Measurements from ENCODE around the gene APOM. TPM values are rescaled to one million over a fixed set of nuclear protein-coding genes. Genes with fewer than 3 reads are reported as not detected.

Gene APOM
- total RNA-seq, 4 donors from 2014 or later, result 2.2 to 5.5 TPM; not detected in 2

DNA sequence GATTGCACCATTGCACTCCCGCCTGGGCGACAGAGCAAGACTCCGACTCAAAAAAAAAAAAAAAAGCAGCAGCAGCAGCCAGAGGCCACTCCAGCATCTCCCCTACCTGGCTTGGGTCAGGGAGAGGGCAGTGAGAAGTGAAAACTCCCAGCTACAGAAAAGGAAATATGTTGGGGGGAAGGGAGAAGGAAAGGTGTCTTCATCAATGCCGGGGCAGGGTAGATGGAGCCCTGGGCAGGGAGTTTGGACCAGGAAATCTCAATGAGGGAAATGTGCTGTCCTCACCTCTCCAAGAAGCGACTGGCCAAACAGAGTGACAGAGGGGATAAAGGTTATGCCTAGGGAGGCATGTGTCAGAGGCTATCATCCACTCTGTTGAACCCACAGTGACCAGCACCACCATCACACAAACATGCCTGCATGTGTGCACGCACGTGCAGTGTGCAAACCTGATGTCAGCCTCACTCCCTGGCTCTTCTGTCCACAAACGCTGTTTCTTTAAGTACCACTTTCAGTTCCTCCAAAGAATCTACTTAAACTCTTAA lies 41.5 kb upstream of the APOM start:
- Histone ChIP-seq H3K27me3 (no peaks in the 10 kb centered on the region), H3K36me3 (no peaks in the 10 kb centered on the region), H3K9me3 (no peaks in the 10 kb centered on the region), H3K4me3 (no peak overlapping the region), H3K4me1 (peaks cover 0 to 20% (median 5%) of the 10 kb centered on the region in 4 donors), H3K27ac (peak overlapping the region in 3 of 4 donors; percentile 53 to 57 (median 54))
- in situ Hi-C loops (cut with MboI; ENCODE audit: low pct_ligation_motif_present in 1 of 4, low pct_unique_long_range_greater_than_20kb in 1 of 4, low sequenced_read_pairs in 3 of 4), result no loop called here
- intact Hi-C loops (cut with DNase I; ENCODE audit: low total_unique reads), result no loop called here
- WGBS, 2 donors (ENCODE audit: low coverage in 1 of 2), result 69 to 71% methylated on average over 5 to 8 of the region's 8 CpGs
- TF ChIP-seq POLR2A (IDR thresholded peaks at IDR 0.05) (no peak), POLR2AphosphoS5 (IDR thresholded peaks at IDR 0.05) (no peak), EP300 (IDR thresholded peaks at IDR 0.05; ENCODE audit: low read depth) (no peak)
- TF ChIP-seq, protein P1, sequence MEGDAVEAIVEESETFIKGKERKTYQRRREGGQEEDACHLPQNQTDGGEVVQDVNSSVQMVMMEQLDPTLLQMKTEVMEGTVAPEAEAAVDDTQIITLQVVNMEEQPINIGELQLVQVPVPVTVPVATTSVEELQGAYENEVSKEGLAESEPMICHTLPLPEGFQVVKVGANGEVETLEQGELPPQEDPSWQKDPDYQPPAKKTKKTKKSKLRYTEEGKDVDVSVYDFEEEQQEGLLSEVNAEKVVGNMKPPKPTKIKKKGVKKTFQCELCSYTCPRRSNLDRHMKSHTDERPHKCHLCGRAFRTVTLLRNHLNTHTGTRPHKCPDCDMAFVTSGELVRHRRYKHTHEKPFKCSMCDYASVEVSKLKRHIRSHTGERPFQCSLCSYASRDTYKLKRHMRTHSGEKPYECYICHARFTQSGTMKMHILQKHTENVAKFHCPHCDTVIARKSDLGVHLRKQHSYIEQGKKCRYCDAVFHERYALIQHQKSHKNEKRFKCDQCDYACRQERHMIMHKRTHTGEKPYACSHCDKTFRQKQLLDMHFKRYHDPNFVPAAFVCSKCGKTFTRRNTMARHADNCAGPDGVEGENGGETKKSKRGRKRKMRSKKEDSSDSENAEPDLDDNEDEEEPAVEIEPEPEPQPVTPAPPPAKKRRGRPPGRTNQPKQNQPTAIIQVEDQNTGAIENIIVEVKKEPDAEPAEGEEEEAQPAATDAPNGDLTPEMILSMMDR (IDR thresholded peaks at IDR 0.05), result no peak
- DNase-seq, result no peak

DNA sequence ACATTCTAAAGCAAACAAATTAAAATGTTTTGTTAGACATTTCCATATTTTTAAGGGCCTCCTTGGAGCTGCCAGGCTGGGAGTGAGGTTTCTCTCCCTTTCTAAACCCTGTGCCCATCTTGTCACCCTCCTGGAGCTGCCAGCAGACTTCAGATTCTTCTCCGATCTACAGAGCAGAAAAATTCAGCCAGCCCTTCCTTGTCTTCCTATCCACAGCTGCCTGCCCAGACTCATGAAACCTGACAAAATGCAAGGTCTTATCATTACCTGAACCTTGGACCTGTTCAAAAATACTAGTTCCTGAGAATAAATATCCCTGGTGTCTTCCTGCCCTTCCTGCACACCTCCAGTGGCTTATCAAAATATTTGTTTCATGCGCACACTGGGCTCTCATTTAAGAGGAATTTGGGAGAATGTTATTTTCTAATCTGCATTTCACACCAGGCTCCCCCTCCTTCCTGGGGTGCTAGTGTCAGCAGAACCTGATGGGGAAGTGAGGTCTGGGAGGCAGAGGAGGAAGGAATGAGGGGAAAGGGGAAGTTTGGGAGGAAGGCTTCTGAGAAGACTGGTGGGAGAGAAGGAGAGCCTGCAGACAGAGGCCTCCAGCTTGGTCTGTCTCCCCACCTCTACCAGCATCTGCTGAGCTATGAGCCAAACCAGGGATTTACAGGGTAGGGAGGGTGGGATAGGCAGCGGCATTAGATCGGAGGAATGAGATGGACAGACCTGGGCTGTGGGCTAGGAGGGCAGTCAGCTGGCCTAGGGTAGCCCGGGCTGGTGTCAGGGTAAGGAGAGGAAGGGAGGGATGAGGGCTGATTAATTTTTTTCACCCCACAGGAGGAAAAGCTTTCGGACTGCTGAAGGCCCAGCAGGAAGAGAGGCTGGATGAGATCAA lies 40.8 kb upstream of the APOM start, which contains the start of gene AIF1:
TSS of gene AIF1 (plus strand) at position 551 of the 895 bp plus-strand sequence. CDS start at position 647, 96 bp downstream.
- intact Hi-C loops (cut with DNase I; ENCODE audit: low total_unique reads) (no loop called here), in situ Hi-C loops (cut with MboI; ENCODE audit: low pct_ligation_motif_present in 1 of 4, low pct_unique_long_range_greater_than_20kb in 1 of 4, low sequenced_read_pairs in 3 of 4) (no loop called here)
- Histone ChIP-seq H3K27ac (peak within 1 kb of the TSS; percentile 41 to 57 (median 55)), H3K4me3 (peak within 1 kb of the TSS in 2 of 4 donors; percentile 1 to 29), H3K36me3 (no peaks in the 10 kb centered on the region), H3K9me3 (no peaks in the 10 kb centered on the region), H3K4me1 (peaks cover 0 to 24% (median 7%) of the 10 kb centered on the region in 4 donors), H3K27me3 (no peaks in the 10 kb centered on the region)
- 46 to 64% methylated on average over 3 to 6 of the region's 6 CpGs for WGBS, 2 donors (ENCODE audit: low coverage in 1 of 2)
- TF ChIP-seq EP300 (IDR thresholded peaks at IDR 0.05; ENCODE audit: low read depth) (no peak), POLR2A (IDR thresholded peaks at IDR 0.05) (no peak), POLR2AphosphoS5 (IDR thresholded peaks at IDR 0.05) (no peak)
- TF ChIP-seq, protein P1 (IDR thresholded peaks at IDR 0.05), result no peak
- DNase-seq, result no peak

- DNase-seq, result no peak
- Histone ChIP-seq H3K9me3 (no peaks in the 10 kb centered on the region), H3K4me1 (peaks cover 0 to 24% (median 7%) of the 10 kb centered on the region in 4 donors), H3K36me3 (no peaks in the 10 kb centered on the region), H3K27me3 (no peaks in the 10 kb centered on the region), H3K4me3 (peak overlapping the region in 2 of 4 donors; percentile 1 to 29), H3K27ac (peak overlapping the region; percentile 41 to 57 (median 55))
- intact Hi-C loops (cut with DNase I; ENCODE audit: low total_unique reads) (no loop called here), in situ Hi-C loops (cut with MboI; ENCODE audit: low pct_ligation_motif_present in 1 of 4, low pct_unique_long_range_greater_than_20kb in 1 of 4, low sequenced_read_pairs in 3 of 4) (no loop called here)
- 62 to 64% methylated on average over 5 to 7 of the region's 7 CpGs for WGBS, 2 donors (ENCODE audit: low coverage in 1 of 2)
- TF ChIP-seq POLR2AphosphoS5 (IDR thresholded peaks at IDR 0.05) (no peak), POLR2A (IDR thresholded peaks at IDR 0.05) (no peak), EP300 (IDR thresholded peaks at IDR 0.05; ENCODE audit: low read depth) (no peak)
- TF ChIP-seq, protein P1 (IDR thresholded peaks at IDR 0.05), result no peak
Observed at GRCh38 chr6:31615748-31616147, 39.9 kb upstream of the APOM start.

DNA sequence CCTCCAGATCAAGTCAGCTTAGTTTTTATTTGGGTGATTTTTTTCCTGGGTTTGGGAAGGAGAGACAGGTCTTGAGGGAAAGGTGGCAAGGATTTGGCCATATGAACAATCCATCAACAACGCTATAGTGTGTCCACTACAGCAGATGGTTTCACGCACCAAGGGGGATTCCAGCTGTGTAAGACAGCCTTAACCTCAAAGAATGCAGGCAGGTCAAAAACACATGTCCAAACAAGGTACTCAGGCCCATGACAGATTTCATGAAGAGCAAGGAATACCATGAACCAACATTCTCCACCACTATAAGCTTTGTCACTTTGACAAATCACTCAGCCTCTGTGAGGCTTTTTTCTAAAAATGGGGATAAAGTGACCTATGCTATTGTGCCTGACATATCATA lies 38.7 kb upstream of the APOM start:
- Histone ChIP-seq H3K36me3 (no peaks in the 10 kb centered on the region), H3K4me3 (no peak overlapping the region), H3K4me1 (peaks cover 0 to 32% (median 15%) of the 10 kb centered on the region in 4 donors), H3K27ac (no peak overlapping the region), H3K27me3 (no peaks in the 10 kb centered on the region), H3K9me3 (no peaks in the 10 kb centered on the region)
- in situ Hi-C loops (cut with MboI; ENCODE audit: low pct_ligation_motif_present in 1 of 4, low pct_unique_long_range_greater_than_20kb in 1 of 4, low sequenced_read_pairs in 3 of 4) (no loop called here), intact Hi-C loops (cut with DNase I; ENCODE audit: low total_unique reads) (no loop called here)
- WGBS, 2 donors (ENCODE audit: low coverage in 1 of 2), result 67 to 85% methylated on average over 1 to 2 of the region's 2 CpGs
- DNase-seq, result no peak
- no peak for TF ChIP-seq EP300 (IDR thresholded peaks at IDR 0.05; ENCODE audit: low read depth)
- TF ChIP-seq, protein P1 (IDR thresholded peaks at IDR 0.05), result no peak
- TF ChIP-seq POLR2A (IDR thresholded peaks at IDR 0.05), result no peak
- TF ChIP-seq POLR2AphosphoS5 (IDR thresholded peaks at IDR 0.05), result no peak

All from transverse colon (tissue), 4 donors.